ENCODE measurements around the gene ANXA6.

Gene ANXA6

DNA sequence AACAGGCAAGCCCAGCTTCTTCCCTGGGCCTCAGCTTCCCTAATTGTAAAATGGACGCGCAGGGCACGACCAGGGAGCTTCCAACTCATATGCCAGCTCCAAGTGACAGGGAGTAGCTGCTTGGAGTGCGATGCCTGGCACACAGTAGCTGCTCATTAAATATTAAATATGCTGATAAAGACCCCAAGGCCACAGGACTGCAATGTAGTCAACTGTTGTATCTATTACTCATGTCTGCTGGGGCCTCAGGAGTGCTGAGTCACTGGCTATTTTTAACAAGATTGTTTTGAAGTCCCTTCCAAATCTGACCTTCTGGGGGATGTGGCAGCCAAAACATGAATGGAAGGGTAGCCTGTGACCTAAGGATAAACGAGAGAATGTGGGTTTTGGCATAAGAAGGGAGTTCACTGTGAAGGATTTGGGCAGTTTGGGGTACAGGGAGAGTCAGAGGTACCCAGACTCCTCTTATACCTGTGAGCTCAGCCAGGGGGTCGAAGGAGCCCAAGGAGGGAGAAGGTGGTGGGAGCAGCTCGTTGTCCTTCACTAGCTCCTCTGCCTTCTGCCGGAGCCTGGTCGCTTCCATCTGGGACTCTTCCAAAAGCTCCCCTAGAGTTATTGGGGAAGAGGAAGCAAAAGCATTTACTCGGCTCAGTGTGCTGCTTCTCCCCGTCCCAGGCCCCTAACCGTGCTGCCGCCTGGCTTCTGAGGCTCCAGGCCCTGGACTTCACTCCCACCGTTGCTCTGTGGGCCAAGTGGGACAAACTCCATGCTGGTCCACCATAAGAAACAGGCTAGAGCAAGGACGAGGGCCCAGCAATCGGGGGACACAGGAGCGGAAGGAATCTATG lies 94.2 kb downstream of the ANXA6 start:
- DNase-seq (ENCODE audit: low read depth), result no peak

GRCh38 chr5:151062405-151063141 lies 95.0 kb downstream of the ANXA6 start:
- DNase-seq (ENCODE audit: low read depth), result no peak

DNA sequence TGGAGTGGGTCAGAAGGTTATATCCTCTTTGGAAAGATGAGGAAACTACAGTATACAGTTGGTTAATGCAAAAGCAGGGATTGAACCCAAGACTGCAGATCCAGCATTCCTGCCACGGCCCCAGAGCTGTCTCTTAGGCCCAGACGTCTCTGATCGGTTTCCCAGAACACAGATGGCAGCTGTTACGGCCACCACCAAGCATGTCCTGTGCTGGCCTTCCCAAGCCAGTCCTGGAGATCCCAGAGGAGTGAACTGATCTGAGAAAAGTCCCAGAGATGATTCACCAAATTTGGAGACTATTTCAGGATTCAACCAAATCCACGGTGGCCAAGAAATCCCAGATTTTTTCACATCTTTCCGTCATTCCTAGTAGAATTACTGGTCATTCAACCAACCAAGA lies 96.8 kb downstream of the ANXA6 start:
- DNase-seq (ENCODE audit: low read depth), result no peak

- DNase-seq (ENCODE audit: low read depth), result no peak
Measured at GRCh38 chr5:151058891-151059489, 98.6 kb downstream of the ANXA6 start.

DNA sequence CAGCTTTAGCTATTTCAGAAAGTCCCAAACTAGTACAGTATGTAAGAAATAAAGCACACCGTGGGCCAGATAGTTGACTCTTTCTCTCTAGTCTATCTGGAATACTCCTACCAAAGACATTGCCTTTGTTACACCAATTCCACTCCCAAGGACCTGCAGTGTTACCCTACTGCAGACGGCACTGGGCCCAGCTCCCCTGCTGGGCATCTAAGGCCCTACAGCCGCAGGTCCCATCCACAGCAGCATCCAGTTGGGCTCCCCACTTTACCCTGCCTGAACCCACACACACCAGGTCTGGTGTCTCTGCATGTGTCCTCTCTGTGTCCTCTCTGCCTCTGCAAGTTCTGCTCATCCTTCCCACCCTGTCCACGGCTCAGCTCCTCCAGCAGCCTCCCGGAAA lies 99.3 kb downstream of the ANXA6 start:
- no peak for DNase-seq (ENCODE audit: low read depth)

- DNase-seq (ENCODE audit: low read depth), result no peak
Measured at GRCh38 chr5:151056379-151057325, 100.9 kb downstream of the ANXA6 start.

DNA sequence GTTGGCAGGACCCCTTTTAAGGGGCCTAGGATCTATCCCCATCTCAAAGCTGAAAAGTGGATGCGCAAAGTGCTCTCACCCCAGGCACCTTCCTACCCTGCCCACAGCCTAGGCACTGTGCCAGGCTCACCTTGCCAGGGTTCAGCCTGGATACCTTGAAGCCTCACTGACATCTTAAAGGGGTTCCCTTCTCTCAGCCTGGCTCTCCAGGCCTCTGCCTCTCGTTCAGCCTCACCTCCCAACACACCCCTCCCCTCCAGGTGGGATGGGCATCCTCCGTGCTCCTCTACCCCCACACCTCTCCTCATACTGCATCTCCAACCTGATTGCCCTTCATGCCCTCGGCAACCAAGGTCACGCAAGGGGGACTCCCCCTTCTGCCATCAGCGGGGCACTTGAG lies 102.2 kb downstream of the ANXA6 start:
- DNase-seq (ENCODE audit: low read depth), result no peak

DNA sequence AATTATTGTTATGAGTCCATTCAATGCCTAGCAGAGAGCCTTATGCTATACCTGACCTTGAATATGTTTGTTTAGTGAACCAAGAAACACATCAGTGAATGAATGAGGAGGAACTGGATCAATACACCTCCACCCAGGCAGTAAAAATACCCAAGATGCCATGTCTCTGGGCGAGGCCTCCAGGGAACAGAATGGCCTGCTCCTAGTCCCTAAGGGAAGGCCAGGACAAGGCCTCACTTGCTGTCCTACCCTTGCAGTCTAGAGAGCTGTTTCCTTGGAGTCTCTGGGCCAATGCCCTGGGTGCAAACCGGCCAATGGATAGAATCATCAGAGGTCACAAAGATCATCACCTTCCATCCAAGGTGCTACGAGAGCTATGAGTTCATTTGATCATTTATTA lies 102.9 kb downstream of the ANXA6 start:
- no peak for DNase-seq (ENCODE audit: low read depth)

- DNase-seq (ENCODE audit: low read depth), result no peak
Measured at GRCh38 chr5:151053796-151054462, 103.7 kb downstream of the ANXA6 start.

DNA sequence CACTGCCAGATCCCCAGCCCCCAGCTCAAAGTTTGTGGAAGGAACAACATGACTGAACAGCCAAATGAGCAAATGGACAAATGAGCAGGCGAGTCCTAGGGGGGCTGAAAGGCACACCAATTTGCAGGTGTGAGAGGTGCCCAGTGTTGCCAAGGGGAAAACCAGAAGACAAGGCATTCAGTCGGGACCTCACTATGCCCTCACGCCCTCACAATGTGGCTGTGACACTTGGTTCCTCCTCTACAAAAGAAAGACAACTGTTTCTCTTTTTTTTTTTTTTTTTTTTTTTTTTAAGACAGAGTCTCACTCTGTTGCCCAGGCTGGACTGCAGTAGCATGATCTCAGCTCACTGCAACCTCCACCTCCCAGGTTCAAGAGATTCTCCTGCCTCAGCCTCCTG lies 104.7 kb downstream of the ANXA6 start:
- DNase-seq (ENCODE audit: low read depth), result no peak

DNA sequence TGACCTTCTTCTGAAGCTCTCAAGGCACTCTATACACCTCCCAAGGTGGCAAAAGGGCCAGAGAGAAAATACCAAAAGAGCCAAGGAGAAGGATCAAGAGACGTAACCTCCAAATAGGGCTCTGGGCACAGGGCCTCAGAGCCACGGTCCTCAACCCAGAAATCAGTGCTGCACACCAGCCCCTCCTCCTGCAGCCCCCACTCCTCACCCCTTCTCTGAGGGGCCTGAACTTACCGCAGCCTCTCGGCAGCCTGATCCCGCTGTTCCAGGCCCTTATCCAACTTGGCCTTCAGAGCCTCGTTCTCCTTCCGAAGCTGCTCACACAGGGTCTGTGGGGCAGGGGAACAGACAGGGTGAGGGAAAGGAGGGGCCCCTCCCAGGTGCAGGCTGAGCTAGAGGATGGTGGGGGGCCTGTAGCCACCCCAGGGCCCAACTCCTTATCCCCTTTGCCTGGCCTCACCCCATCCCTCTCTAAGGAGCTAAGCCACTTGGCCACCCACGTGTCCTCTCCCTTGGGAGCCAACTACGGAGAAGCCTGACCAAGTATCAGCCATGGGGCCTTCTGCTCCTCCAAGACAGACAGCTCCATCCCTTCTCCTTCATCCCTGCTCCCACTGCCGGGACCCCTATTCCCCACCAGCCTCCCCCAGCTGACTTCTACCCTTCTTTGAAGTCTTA lies 105.5 kb downstream of the ANXA6 start:
- DNase-seq (ENCODE audit: low read depth), result no peak

DNA sequence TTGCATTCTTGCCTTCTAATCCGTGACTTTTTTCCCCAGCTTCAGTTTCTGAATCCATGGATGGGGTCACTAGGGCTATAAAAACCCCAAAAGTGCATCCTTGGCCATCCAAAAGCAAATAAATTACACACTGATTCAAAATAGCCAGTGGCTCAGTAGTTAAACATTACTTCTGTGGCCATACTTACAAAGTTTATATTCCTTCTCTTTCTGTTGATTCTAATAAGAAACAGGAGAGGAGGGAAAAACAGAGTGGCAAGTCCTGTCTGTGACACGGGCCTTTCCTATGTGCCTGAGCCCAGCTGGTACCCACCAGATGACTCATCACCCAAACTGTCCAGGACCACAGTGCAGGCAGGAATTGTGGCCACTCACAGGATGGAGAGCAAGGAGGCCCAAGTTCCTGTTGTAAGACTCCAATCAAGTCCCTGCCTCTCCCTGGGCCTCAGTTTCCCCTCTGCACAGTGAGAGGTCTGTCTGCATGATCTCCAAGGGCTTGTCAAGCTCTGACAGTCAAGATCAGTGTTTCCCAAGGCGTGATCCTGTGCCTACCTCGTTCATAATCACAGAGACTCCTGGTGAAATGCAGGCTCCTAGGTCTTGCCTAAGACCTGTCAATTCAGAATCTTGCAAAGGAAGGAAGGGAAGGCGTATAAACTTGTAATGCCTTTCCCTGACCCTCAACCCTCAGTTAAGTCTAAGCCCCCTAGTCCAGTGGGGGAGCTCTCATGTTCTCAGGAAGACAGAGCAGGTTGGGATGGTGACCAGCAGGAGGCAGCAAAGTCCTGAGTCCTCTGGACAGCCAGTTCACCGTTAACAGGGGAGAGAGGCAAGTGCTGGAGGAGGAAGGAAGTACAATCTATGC lies 106.3 kb downstream of the ANXA6 start:
- peak; percentile 52 for DNase-seq (ENCODE audit: low read depth)

All from activated T-helper 1 cell treated with Interleukin-2 at 50 U/mL for 16 hours (primary cell).